GM12878 (cell line): ENCODE results near the gene LYL1. TPM values are rescaled to one million over a fixed set of nuclear protein-coding genes. Genes with fewer than 3 reads are reported as not detected.

Experiments used
- ATAC-seq: fragments of 200-7000 bp; cut with Tn5 transposase; 3 replicates; pipeline ENCODE4 v1.9.1; 2020; ENCODE audit warnings: mild to moderate bottlenecking, moderate library complexity
- BruUV-seq: library from RNA; stranded (reverse); fragments of 400-500 nt; replicated peaks from 2 replicates; lab custom pipeline; 2021; lab: Mats Ljungman, UMichigan
- CTCF ChIA-PET: fragments of 300-600 bp; sonication (Branson Sonifier 250); formaldehyde crosslinking; extraction: SDS; loops from one replicate; lab custom pipeline; 2021; ENCODE audit warnings: inconsistent platforms; lab: Yijun Ruan, JAX
- POLR2A ChIA-PET: fragments of 350-600 bp; formaldehyde crosslinking; extraction: SDS; loops from one replicate; lab custom pipeline; 2021; ENCODE audit warnings: inconsistent platforms; lab: Charles Lee
- RAD21 ChIA-PET: fragments of 300-600 bp; sonication (Branson Sonifier 250); formaldehyde crosslinking; loops from one replicate; lab custom pipeline; 2023; ENCODE audit warnings: antibody characterized with exemption; ENCODE audit not compliant: unreplicated experiment; lab: Charles Lee
- SMC1A ChIA-PET: fragments of 300-600 bp; sonication (Branson Sonifier 250); formaldehyde crosslinking; loops from one replicate; lab custom pipeline; 2023; ENCODE audit not compliant: unreplicated experiment, uncharacterized antibody; lab: Charles Lee
- DNase-seq: peaks from one replicate; pipeline ENCODE4 v3.0.0-alpha.2; 2011; ENCODE audit warnings: low read depth, low spot score
- FAIRE-seq: peaks from 3 replicates; lab custom pipeline; 2011; peaks lifted over from hg19 to GRCh38; lab: Jason Lieb, UNC
- H2AFZ ChIP-seq: 2 replicates; pipeline ENCODE4 v1.6.0; 2011; ENCODE audit warnings: low read depth, low read length, control low read depth; ENCODE audit not compliant: control insufficient read depth
- H3K27ac ChIP-seq: 2 replicates; pipeline ENCODE4 v1.5.1; 2011; ENCODE audit warnings: control low read depth; ENCODE audit not compliant: control insufficient read depth, insufficient read depth
- H3K27me3 ChIP-seq, 2 experiments: replicated peaks in 1 of 2; 2 replicates each; pipeline versions ENCODE4 v1.6.0 to v1.6.1; 2011; ENCODE audit warnings: low read length in 1 of 2; ENCODE audit not compliant: control insufficient read depth in 2 of 2, insufficient read depth in 2 of 2
- H3K36me3 ChIP-seq, 2 experiments: 2 replicates each; pipeline ENCODE4 v1.5.1; 2011; ENCODE audit warnings: low read length in 1 of 2; ENCODE audit not compliant: control insufficient read depth in 2 of 2, insufficient read depth in 2 of 2
- H3K4me1 ChIP-seq: 2 replicates; pipeline ENCODE4 v1.6.1; 2011; ENCODE audit warnings: mild to moderate bottlenecking, low read length, moderate library complexity, mixed read lengths; ENCODE audit not compliant: control insufficient read depth, insufficient read depth
- H3K4me2 ChIP-seq: 2 replicates; pipeline ENCODE4 v1.6.0; 2011; ENCODE audit warnings: control low read depth; ENCODE audit not compliant: control insufficient read depth, insufficient read depth
- H3K4me3 ChIP-seq: fragments of 200-600 bp; sonication (generic); 2 replicates; pipeline ENCODE4 v1.5.1; 2016
- H3K79me2 ChIP-seq: 2 replicates; pipeline ENCODE4 v1.6.0; 2011; ENCODE audit warnings: low read length; ENCODE audit not compliant: control insufficient read depth, insufficient read depth
- H3K9ac ChIP-seq: 2 replicates; pipeline ENCODE4 v1.8.0; 2011; ENCODE audit warnings: low read length, control low read depth, mixed read lengths; ENCODE audit not compliant: control insufficient read depth, insufficient read depth
- H3K9me3 ChIP-seq: replicated peaks from 3 replicates; pipeline ENCODE4 v1.5.1; 2011; ENCODE audit warnings: mild to moderate bottlenecking, low read length; ENCODE audit not compliant: control insufficient read depth, insufficient read depth
- H4K20me1 ChIP-seq: 2 replicates; pipeline ENCODE4 v1.6.0; 2011; ENCODE audit not compliant: control insufficient read depth, insufficient read depth
- ATF2 ChIP-seq: IDR thresholded peaks from 2 replicates; pipeline ENCODE4 v1.6.1; 2012; ENCODE audit warnings: low read length, inconsistent platforms
- ATF7 ChIP-seq: fragments of 450-650 bp; IDR thresholded peaks from 2 replicates; pipeline ENCODE4 v1.6.1; 2016; ENCODE audit warnings: low read depth, mild to moderate bottlenecking
- BCL3 ChIP-seq: IDR thresholded peaks from 2 replicates; pipeline ENCODE4 v1.6.1; 2011; ENCODE audit warnings: borderline replicate concordance, low read depth, mild to moderate bottlenecking, moderate library complexity, low read length; ENCODE audit not compliant: insufficient read depth, poor library complexity, severe bottlenecking
- JUNB ChIP-seq: IDR thresholded peaks from 2 replicates; pipeline ENCODE4 v1.6.1; 2016; ENCODE audit warnings: antibody characterized with exemption, mild to moderate bottlenecking
- KAT2A ChIP-seq: conservative IDR thresholded peaks from 2 replicates; pipeline ENCODE4 v1.6.1; 2011; ENCODE audit warnings: low read depth, low read length; ENCODE audit not compliant: control insufficient read depth
- NKRF ChIP-seq: fragments of 450-650 bp; conservative IDR thresholded peaks from 2 replicates; pipeline ENCODE4 v1.6.1; 2017; ENCODE audit warnings: mild to moderate bottlenecking, moderate library complexity
- RB1 ChIP-seq: fragments of 450-650 bp; formaldehyde crosslinking; IDR thresholded peaks from 2 replicates; pipeline ENCODE4 v1.6.1; 2017; ENCODE audit warnings: mild to moderate bottlenecking, borderline replicate concordance
- RELA ChIP-seq: fragments of 450-650 bp; IDR thresholded peaks from 2 replicates; pipeline ENCODE4 v1.8.0; 2014; ENCODE audit warnings: borderline replicate concordance; ENCODE audit not compliant: partially characterized antibody
- SP1 ChIP-seq: IDR thresholded peaks from one replicate; pipeline ENCODE4 v1.6.1; 2011; ENCODE audit warnings: low read depth, low read length
- TAF1 ChIP-seq: IDR thresholded peaks from 2 replicates; pipeline ENCODE4 v1.6.1; 2011; ENCODE audit warnings: mild to moderate bottlenecking, low read depth, low read length, borderline replicate concordance
- YY1 ChIP-seq: IDR thresholded peaks from 2 replicates; pipeline ENCODE4 v1.6.1; 2011; ENCODE audit warnings: low read depth, mild to moderate bottlenecking, low read length
- ZSCAN29 ChIP-seq: fragments of 450-650 bp; IDR thresholded peaks from 2 replicates; pipeline ENCODE4 v1.6.1; 2017; ENCODE audit warnings: mild to moderate bottlenecking, moderate library complexity
- WGBS: methylation state at CpG from one replicate; pipeline ENCODE4 v1.1.6; 2016; ENCODE audit warnings: low lambda C conversion rate; ENCODE audit not compliant: insufficient replicate concordance, insufficient coverage; ENCODE audit errors: missing lambda C conversion rate; 5-methylcytosine and 5-hydroxymethylcytosine counted together
- in situ Hi-C: fragments of 300-500 bp; cut with MboI; formaldehyde crosslinking; loops from 9 replicates; pipeline ENCODE4 v1.14.3; 2018; ENCODE audit warnings: mixed read lengths
- intact Hi-C: fragments of 100-400 bp; cut with micrococcal nuclease; formaldehyde crosslinking; loops from one replicate; pipeline ENCODE4 v1.14.2; 2022; ENCODE audit not compliant: unreplicated experiment
- polyA plus RNA-seq, 11 experiments: library from polyadenylated mRNA; depleted of rRNA in 4 of 11; unstranded in 6 of 11; stranded (reverse) in 5 of 11; fragments of >200 nt; fragmentation: Nextera tagmentation in 4 of 11; fragmentation: Illumina TruSeq in 1 of 11; extraction: Ambion mirVana in 4 of 11; extraction: Trizol in 1 of 11; gene quantifications; 1 replicate in 1 of 11; 2 replicates in 10 of 11; pipeline versions ENCODE4 v1.2.1 to v1.2.3, GENCODE V29; 2011 to 2016; ENCODE audit warnings: inconsistent platforms in 2 of 11, missing spikeins in 2 of 11, low read depth in 1 of 11
- total RNA-seq, 4 experiments: library from RNA; depleted of rRNA in 3 of 4; stranded (reverse); fragments of >200 nt in 3 of 4; fragmentation: Illumina TruSeq in 1 of 4; extraction: Trizol in 1 of 4; gene quantifications; 2 replicates each; pipeline versions ENCODE4 v1.2.1 to v1.2.3, GENCODE V29; 2013 to 2021
- TF ChIP-seq, protein P1 (sequence below): fragments of 150-350 bp; IDR thresholded peaks from 2 replicates; pipeline ENCODE4 v1.6.1; 2016; ENCODE audit warnings: low read depth, low read length

The LYL1 gene
- total and polyA plus RNA-seq, 10 of the 15 experiments (the other 5 are each of a cell fraction or from before 2014, with no cell fraction given): 0.10 to 34.8 (median 4.4) TPM

DNA sequence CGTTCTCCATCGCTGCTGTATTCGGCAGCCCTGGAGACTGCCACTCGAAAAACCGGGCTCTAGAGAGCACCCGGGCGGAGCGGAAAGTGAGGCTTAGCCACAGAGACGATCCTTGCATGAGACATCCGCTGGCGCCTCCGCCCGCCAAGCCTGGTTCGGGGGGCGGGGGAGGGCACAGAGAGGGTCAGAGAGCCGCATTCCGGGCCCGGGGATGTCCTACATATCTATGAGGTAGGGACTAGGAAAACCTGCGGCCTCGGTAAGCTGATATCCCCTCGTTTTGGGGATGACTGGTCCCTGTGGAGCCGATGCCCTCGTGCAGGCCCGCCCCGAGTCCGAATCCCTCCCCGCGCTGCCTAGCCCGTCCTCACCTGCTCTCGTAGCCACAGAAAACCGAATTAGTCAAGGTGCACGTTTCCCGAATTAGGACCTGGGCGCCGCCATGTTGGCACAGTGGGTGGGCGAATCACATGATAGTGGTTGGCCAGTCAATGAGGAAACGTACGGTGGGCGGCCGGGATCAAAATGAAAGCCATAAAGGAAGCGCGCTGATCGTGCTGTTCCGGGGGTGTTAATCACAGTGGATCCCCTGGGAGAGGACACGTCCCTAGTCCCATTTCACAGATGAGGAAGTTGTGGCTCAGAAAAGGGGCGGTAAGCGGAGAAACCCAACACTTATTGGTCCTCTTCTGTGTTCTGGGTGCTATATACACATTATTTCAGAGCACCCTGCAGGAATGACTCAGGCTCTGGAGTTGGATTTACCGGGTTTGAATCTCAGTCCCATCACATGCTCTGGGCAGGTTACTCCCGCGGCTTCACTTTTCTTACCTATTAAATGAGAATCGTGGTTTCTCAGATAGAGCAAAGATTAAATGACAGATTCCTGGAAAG is 13.9 kb upstream of the LYL1 start, which contains the start of gene TRMT1:
Gene TRMT1 (minus strand): TSS at position 459 of the 894 bp plus-strand sequence. CDS start 341 bp downstream, at position 118.
- peaks cover 8% of the 10 kb centered on the region for H4K20me1 ChIP-seq
- RAD21 ChIA-PET: interaction anchor here (1.0 to 2.2 kb wide), 2 partner anchors 36 to 47 kb away, joined by 3 to 10 read pairs; no protein-coding TSS in a partner anchor
- SMC1A ChIA-PET: interaction anchor here (1.5 to 1.8 kb wide), 3 partner anchors 36 to 145 kb away, joined by 5 to 7 read pairs (median 6); no protein-coding TSS in a partner anchor
- peak within 1 kb of the TSS; percentile 79 for H3K9ac ChIP-seq
- peaks cover 31% of the 10 kb centered on the region for H3K4me1 ChIP-seq
- peaks cover 48% of the 10 kb centered on the region for H3K79me2 ChIP-seq
- BruUV-seq: TSS peak; percentile 89
- peak; percentile 96 for FAIRE-seq
- in situ Hi-C loops: no loop called here
- intact Hi-C loops: loop anchor here (5.0 kb wide), 1 partner anchor 146 kb away; no protein-coding TSS in a partner anchor
- CTCF ChIA-PET: interaction anchor here (1.6 to 1.7 kb wide), 2 partner anchors 16 to 36 kb away, joined by 5 to 7 read pairs; no protein-coding TSS in a partner anchor
- H2AFZ ChIP-seq: peak within 1 kb of the TSS; percentile 60
- peak within 1 kb of the TSS; percentile 71 for H3K27ac ChIP-seq
- no peaks in the 10 kb centered on the region for H3K27me3 ChIP-seq
- no peaks in the 10 kb centered on the region for H3K9me3 ChIP-seq
- H3K4me3 ChIP-seq: peak within 1 kb of the TSS; percentile 98
- peak; percentile 77 for ATAC-seq
- under 1% methylated on average over 51 of the region's 51 CpGs for WGBS
- H3K4me2 ChIP-seq: peak within 1 kb of the TSS; percentile 97
- peaks cover 3 to 7% of the 10 kb centered on the region in 2 experiments; a peak in 3 of 4 replicates for H3K36me3 ChIP-seq
- POLR2A ChIA-PET: interaction anchor here (0.6 to 3.8 kb wide), 7 partner anchors 11 to 1560 kb away, joined by 3 to 28 read pairs (median 4); no protein-coding TSS in a partner anchor
- DNase-seq: peak; percentile 90
- peak; percentile 62; the same call in 1 of the 2 replicates for TF ChIP-seq ATF7
- TF ChIP-seq KAT2A: no peak
- TF ChIP-seq ATF2: no peak
- no peak for TF ChIP-seq JUNB
- TF ChIP-seq BCL3: no peak
- TF ChIP-seq ZSCAN29: no peak
- TF ChIP-seq, protein P1, sequence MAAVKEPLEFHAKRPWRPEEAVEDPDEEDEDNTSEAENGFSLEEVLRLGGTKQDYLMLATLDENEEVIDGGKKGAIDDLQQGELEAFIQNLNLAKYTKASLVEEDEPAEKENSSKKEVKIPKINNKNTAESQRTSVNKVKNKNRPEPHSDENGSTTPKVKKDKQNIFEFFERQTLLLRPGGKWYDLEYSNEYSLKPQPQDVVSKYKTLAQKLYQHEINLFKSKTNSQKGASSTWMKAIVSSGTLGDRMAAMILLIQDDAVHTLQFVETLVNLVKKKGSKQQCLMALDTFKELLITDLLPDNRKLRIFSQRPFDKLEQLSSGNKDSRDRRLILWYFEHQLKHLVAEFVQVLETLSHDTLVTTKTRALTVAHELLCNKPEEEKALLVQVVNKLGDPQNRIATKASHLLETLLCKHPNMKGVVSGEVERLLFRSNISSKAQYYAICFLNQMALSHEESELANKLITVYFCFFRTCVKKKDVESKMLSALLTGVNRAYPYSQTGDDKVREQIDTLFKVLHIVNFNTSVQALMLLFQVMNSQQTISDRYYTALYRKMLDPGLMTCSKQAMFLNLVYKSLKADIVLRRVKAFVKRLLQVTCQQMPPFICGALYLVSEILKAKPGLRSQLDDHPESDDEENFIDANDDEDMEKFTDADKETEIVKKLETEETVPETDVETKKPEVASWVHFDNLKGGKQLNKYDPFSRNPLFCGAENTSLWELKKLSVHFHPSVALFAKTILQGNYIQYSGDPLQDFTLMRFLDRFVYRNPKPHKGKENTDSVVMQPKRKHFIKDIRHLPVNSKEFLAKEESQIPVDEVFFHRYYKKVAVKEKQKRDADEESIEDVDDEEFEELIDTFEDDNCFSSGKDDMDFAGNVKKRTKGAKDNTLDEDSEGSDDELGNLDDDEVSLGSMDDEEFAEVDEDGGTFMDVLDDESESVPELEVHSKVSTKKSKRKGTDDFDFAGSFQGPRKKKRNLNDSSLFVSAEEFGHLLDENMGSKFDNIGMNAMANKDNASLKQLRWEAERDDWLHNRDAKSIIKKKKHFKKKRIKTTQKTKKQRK: no peak; the same call in 1 of the 2 replicates
- peak; percentile 93; the same call in 1 of the 2 replicates for TF ChIP-seq RB1
- TF ChIP-seq RELA: peak; percentile 56
- no peak; the same call in 1 of the 2 replicates for TF ChIP-seq TAF1
- TF ChIP-seq SP1: peak; percentile 79
- peak; percentile 100 for TF ChIP-seq YY1
- TF ChIP-seq NKRF: peak; percentile 100
